WTC11 (cell line): Measurements from ENCODE around the gene TCN2. TPM values are rescaled to one million over a fixed set of nuclear protein-coding genes. Genes with fewer than 3 reads are reported as not detected.

Source experiments
- ATAC-seq: fragments of 200-7000 bp; cut with Tn5 transposase; 2 replicates; pipeline ENCODE4 v1.10.0; 2021; ENCODE audit warnings: mild to moderate bottlenecking, moderate library complexity
- CTCF ChIA-PET: fragments of 300-600 bp; sonication (Branson Sonifier 250); formaldehyde crosslinking; loops from one replicate; lab custom pipeline; 2021; ENCODE audit warnings: antibody characterized with exemption; lab: Charles Lee
- POLR2A ChIA-PET: fragments of 350-600 bp; sonication (Branson Sonifier 250); formaldehyde crosslinking; loops from one replicate; lab custom pipeline; 2021; ENCODE audit warnings: antibody characterized with exemption; lab: Charles Lee
- DNase-seq: peaks from one replicate; pipeline ENCODE4 v3.0.0; 2021; ENCODE audit warnings: low spot score
- H3K27ac Mint-ChIP-seq: 2 replicates; pipeline ENCODE4 v1.8.0; 2021; ENCODE audit warnings: mixed read lengths
- H3K27me3 Mint-ChIP-seq: 2 replicates; pipeline ENCODE4 v1.8.0; 2021; ENCODE audit warnings: low read depth, mild to moderate bottlenecking, moderate library complexity, mixed read lengths
- H3K36me3 Mint-ChIP-seq: 2 replicates; pipeline ENCODE4 v1.8.0; 2021; ENCODE audit warnings: mixed read lengths
- H3K4me1 Mint-ChIP-seq: 2 replicates; pipeline ENCODE4 v1.8.0; 2022; ENCODE audit warnings: mixed read lengths
- H3K4me3 Mint-ChIP-seq: 2 replicates; pipeline ENCODE4 v1.8.0; 2021; ENCODE audit warnings: mild to moderate bottlenecking, moderate library complexity, mixed read lengths
- H3K9me3 Mint-ChIP-seq: 2 replicates; pipeline ENCODE4 v1.8.0; 2021; ENCODE audit warnings: mixed read lengths
- ARID4B ChIP-seq: sonication (generic); formaldehyde crosslinking; IDR thresholded peaks from 2 replicates; pipeline ENCODE4 v1.8.0; 2023; ENCODE audit warnings: missing genetic modification reagents, mild to moderate bottlenecking, borderline replicate concordance
- ATF3 ChIP-seq: sonication (generic); formaldehyde crosslinking; conservative IDR thresholded peaks from 2 replicates; pipeline ENCODE4 v1.8.1; 2022; ENCODE audit warnings: mild to moderate bottlenecking, missing genetic modification reagents
- CDX4 ChIP-seq: fragments of 250-450 bp; sonication (Bioruptor Pico); IDR thresholded peaks from 2 replicates; pipeline ENCODE4 v1.9.0; 2021; ENCODE audit warnings: moderate library complexity, mild to moderate bottlenecking, inconsistent platforms, borderline replicate concordance
- CREM ChIP-seq: sonication (generic); formaldehyde crosslinking; IDR thresholded peaks from 2 replicates; pipeline ENCODE4 v1.8.1; 2022; ENCODE audit warnings: mild to moderate bottlenecking, missing genetic modification reagents, moderate library complexity
- ELF4 ChIP-seq: sonication (generic); formaldehyde crosslinking; IDR thresholded peaks from 2 replicates; pipeline ENCODE4 v1.8.1; 2022; ENCODE audit warnings: low read depth, mild to moderate bottlenecking, moderate library complexity, missing genetic modification reagents
- FOXP1 ChIP-seq: sonication (generic); formaldehyde crosslinking; IDR thresholded peaks from 2 replicates; pipeline ENCODE4 v1.8.0; 2022; ENCODE audit warnings: missing genetic modification reagents, mild to moderate bottlenecking, moderate library complexity, borderline replicate concordance
- HMGA2 ChIP-seq: fragments of 250-450 bp; sonication (Bioruptor Pico); IDR thresholded peaks from 2 replicates; pipeline ENCODE4 v1.4.0; 2021; ENCODE audit warnings: mild to moderate bottlenecking, moderate library complexity
- MYBL2 ChIP-seq: sonication (generic); formaldehyde crosslinking; IDR thresholded peaks from 2 replicates; pipeline ENCODE4 v1.8.1; 2023; ENCODE audit warnings: mild to moderate bottlenecking, moderate library complexity, missing genetic modification reagents
- NFATC4 ChIP-seq: fragments of 250-450 bp; sonication (Bioruptor Pico); IDR thresholded peaks from 2 replicates; pipeline ENCODE4 v1.9.0; 2021; ENCODE audit warnings: mild to moderate bottlenecking
- NFE2L1 ChIP-seq: sonication (generic); formaldehyde crosslinking; IDR thresholded peaks from 2 replicates; pipeline ENCODE4 v1.8.1; 2023; ENCODE audit warnings: missing genetic modification reagents
- NFYB ChIP-seq: sonication (generic); formaldehyde crosslinking; conservative IDR thresholded peaks from 2 replicates; pipeline ENCODE4 v1.8.0; 2022; ENCODE audit warnings: low read depth, missing genetic modification reagents
- PREB ChIP-seq: sonication (generic); formaldehyde crosslinking; IDR thresholded peaks from 2 replicates; pipeline ENCODE4 v1.8.1; 2022; ENCODE audit warnings: mild to moderate bottlenecking, missing genetic modification reagents, moderate library complexity, borderline replicate concordance
- RELA ChIP-seq: sonication (generic); formaldehyde crosslinking; IDR thresholded peaks from 2 replicates; pipeline ENCODE4 v1.8.1; 2022; ENCODE audit warnings: missing genetic modification reagents, mild to moderate bottlenecking, borderline replicate concordance
- TP53 ChIP-seq: sonication (generic); formaldehyde crosslinking; IDR thresholded peaks from 2 replicates; pipeline ENCODE4 v1.8.1; 2023; ENCODE audit warnings: mild to moderate bottlenecking, missing genetic modification reagents
- ZBTB21 ChIP-seq: sonication (generic); formaldehyde crosslinking; IDR thresholded peaks from 2 replicates; pipeline ENCODE4 v1.8.1; 2023; ENCODE audit warnings: mild to moderate bottlenecking, missing genetic modification reagents, borderline replicate concordance
- ZNF121 ChIP-seq: sonication (generic); formaldehyde crosslinking; IDR thresholded peaks from 2 replicates; pipeline ENCODE4 v1.8.0; 2023; ENCODE audit warnings: missing genetic modification reagents
- ZNF232 ChIP-seq: sonication (generic); formaldehyde crosslinking; IDR thresholded peaks from 2 replicates; pipeline ENCODE4 v1.8.0; 2022; ENCODE audit warnings: mild to moderate bottlenecking, missing genetic modification reagents
- ZNF512 ChIP-seq: sonication (generic); formaldehyde crosslinking; IDR thresholded peaks from 2 replicates; pipeline ENCODE4 v1.8.1; 2022; ENCODE audit warnings: missing genetic modification reagents, borderline replicate concordance
- ZNF671 ChIP-seq: fragments of 250-450 bp; sonication (Bioruptor Pico); IDR thresholded peaks from 2 replicates; pipeline ENCODE4 v1.8.0; 2021; ENCODE audit warnings: mild to moderate bottlenecking
- total RNA-seq: library from RNA; stranded (reverse); gene quantifications from 3 replicates; pipeline ENCODE4 v1.2.3, GENCODE V29; 2021
- TF ChIP-seq, protein P1 (sequence below): sonication (generic); formaldehyde crosslinking; conservative IDR thresholded peaks from 2 replicates; pipeline ENCODE4 v1.8.1; 2023; ENCODE audit warnings: mild to moderate bottlenecking, low read depth, missing genetic modification reagents, moderate library complexity
- TF ChIP-seq, protein P2 (sequence below): sonication (generic); formaldehyde crosslinking; IDR thresholded peaks from 2 replicates; pipeline ENCODE4 v1.8.1; 2023; ENCODE audit warnings: mild to moderate bottlenecking, missing genetic modification reagents

Gene TCN2
- total RNA-seq, 1 experiment from 2014 or later: 39.0 TPM

DNA sequence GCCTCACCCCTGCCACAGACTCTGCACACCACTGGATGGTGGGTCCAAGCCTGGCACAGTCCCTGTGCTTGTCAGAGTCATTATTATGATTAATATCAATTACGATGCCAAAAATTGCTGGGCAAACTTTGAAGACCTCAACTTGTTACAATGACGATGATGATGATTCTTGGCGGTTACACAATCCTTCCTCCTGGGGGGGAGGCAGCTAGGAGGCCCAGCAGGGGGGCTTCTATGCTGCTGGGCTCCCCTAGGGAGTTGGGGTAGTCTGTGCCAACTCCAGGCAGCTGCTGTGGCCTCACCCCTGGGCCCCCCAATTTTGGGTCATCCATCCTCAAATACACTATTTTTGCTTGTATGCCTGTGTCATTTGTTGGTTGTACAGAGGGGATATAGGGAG lies 40.6 kb downstream of the TCN2 start:
- no peak for TF ChIP-seq ATF3
- TF ChIP-seq PREB (CRISPR knock-in tag): no peak
- TF ChIP-seq CREM (CRISPR knock-in tag): no peak
- TF ChIP-seq CDX4: no peak
- TF ChIP-seq, protein P1, sequence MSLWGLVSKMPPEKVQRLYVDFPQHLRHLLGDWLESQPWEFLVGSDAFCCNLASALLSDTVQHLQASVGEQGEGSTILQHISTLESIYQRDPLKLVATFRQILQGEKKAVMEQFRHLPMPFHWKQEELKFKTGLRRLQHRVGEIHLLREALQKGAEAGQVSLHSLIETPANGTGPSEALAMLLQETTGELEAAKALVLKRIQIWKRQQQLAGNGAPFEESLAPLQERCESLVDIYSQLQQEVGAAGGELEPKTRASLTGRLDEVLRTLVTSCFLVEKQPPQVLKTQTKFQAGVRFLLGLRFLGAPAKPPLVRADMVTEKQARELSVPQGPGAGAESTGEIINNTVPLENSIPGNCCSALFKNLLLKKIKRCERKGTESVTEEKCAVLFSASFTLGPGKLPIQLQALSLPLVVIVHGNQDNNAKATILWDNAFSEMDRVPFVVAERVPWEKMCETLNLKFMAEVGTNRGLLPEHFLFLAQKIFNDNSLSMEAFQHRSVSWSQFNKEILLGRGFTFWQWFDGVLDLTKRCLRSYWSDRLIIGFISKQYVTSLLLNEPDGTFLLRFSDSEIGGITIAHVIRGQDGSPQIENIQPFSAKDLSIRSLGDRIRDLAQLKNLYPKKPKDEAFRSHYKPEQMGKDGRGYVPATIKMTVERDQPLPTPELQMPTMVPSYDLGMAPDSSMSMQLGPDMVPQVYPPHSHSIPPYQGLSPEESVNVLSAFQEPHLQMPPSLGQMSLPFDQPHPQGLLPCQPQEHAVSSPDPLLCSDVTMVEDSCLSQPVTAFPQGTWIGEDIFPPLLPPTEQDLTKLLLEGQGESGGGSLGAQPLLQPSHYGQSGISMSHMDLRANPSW (CRISPR knock-in tag): no peak
- no peak for TF ChIP-seq NFYB (CRISPR knock-in tag)
- no peak for TF ChIP-seq ARID4B (CRISPR knock-in tag)
- TF ChIP-seq, protein P2, sequence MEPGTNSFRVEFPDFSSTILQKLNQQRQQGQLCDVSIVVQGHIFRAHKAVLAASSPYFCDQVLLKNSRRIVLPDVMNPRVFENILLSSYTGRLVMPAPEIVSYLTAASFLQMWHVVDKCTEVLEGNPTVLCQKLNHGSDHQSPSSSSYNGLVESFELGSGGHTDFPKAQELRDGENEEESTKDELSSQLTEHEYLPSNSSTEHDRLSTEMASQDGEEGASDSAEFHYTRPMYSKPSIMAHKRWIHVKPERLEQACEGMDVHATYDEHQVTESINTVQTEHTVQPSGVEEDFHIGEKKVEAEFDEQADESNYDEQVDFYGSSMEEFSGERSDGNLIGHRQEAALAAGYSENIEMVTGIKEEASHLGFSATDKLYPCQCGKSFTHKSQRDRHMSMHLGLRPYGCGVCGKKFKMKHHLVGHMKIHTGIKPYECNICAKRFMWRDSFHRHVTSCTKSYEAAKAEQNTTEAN (CRISPR knock-in tag): no peak
- TF ChIP-seq ZNF232 (CRISPR knock-in tag): no peak
- no peak for TF ChIP-seq TP53 (CRISPR knock-in tag)
- no peak for TF ChIP-seq NFATC4 (CRISPR knock-in tag)
- no peak for TF ChIP-seq FOXP1 (CRISPR knock-in tag)
- TF ChIP-seq ZNF121 (CRISPR knock-in tag): no peak
- TF ChIP-seq ZNF671 (CRISPR knock-in tag): no peak
- Mint-ChIP-seq H3K4me3 (no peak overlapping the region), H3K27ac (no peak overlapping the region), H3K9me3 (no peaks in the 10 kb centered on the region), H3K27me3 (no peaks in the 10 kb centered on the region; the same call in 1 of the 2 replicates), H3K36me3 (no peaks in the 10 kb centered on the region), H3K4me1 (peaks cover 7% of the 10 kb centered on the region; the same call in 1 of the 2 replicates)
- POLR2A ChIA-PET: interaction anchor here (1.1 kb wide), 1 partner anchor 12 kb away, joined by 3 read pairs; the partner anchor contains the start of gene SLC35E4
- no peak for DNase-seq
- ATAC-seq: no peak
- CTCF ChIA-PET: interaction anchor here (1.1 to 1.6 kb wide), 2 partner anchors 37 to 108 kb away, joined by 5 to 6 read pairs; no protein-coding TSS in a partner anchor

- CTCF ChIA-PET: interaction anchor here (1.6 to 4.2 kb wide), 2 partner anchors 14 to 106 kb away, joined by 5 to 35 read pairs; partner anchors contain the start of gene SLC35E4
- no peak for ATAC-seq
- no peaks in the 10 kb centered on the region for H3K36me3 Mint-ChIP-seq
- TF ChIP-seq NFE2L1 (CRISPR knock-in tag) (no peak), RELA (CRISPR knock-in tag) (no peak), ELF4 (CRISPR knock-in tag) (no peak), MYBL2 (CRISPR knock-in tag) (no peak), ZNF512 (no peak), ZBTB21 (CRISPR knock-in tag) (no peak), HMGA2 (no peak)
Measured at GRCh38 chr22:30648825-30649224, 41.9 kb downstream of the TCN2 start.

More at GRCh38 chr22:30648825-30649224, 41.9 kb downstream of the TCN2 start:
- no peak overlapping the region; the same call in 1 of the 2 replicates for H3K27ac Mint-ChIP-seq
- H3K4me3 Mint-ChIP-seq: no peak overlapping the region
- POLR2A ChIA-PET: no interaction called here
- peaks cover 7% of the 10 kb centered on the region; the same call in 1 of the 2 replicates for H3K4me1 Mint-ChIP-seq
- no peaks in the 10 kb centered on the region; the same call in 1 of the 2 replicates for H3K27me3 Mint-ChIP-seq
- no peaks in the 10 kb centered on the region for H3K9me3 Mint-ChIP-seq
- no peak for DNase-seq
